NCI-H2107 treated with DMSO at 0.1 percent for 48 hours (cell line): ENCODE measurements around the gene FBXW11.

Source experiments
- DNase-seq: peaks from one replicate; lab custom pipeline; 2025; ENCODE audit not compliant: unreplicated experiment; lab: John Stamatoyannopoulos, UW

Gene FBXW11

DNA sequence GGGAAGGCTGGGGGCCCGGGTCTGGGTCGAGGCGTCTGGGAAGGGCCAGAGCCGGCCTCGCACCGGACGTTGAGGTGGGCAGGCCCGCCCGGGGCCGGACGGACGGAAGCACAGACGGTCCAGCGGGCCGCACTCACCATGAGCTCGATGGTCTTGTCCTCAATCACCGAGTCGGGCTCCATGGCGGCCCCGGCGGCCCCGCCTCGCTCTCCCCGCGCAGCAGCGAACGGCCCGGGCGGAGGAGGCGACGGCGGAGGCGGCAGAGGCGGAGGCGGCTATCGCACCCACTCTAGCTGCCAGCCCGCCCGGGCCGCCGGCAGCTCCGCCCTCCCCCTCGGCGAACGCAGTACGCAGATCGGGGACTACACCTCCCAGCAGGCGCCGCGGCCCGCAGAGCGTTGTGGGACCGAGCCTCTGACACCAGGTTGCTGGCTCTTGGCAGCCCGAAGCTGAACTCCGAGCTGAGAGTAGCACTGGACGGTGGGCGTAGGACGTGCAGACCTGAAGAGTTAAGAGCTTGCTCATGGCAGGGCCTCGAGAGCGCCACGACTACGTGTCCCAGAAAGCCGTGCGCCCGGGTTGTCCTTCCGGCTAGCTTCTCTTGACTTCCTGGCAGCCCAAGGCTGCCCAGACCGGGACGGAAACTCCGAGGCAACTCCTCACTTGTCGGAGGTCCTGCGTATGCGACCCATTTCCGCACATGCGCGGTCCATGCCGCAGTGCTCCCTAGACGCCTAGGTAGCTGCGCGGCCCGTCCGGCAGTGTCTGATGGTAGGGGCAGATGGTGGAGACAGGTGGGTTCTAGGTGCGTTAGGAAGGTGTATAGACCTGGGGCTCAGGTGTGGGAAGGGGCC, at the start of gene FBXW11:
FBXW11 (minus strand) TSS at position 318 of the 854 bp plus-strand sequence; CDS start at position 182, 136 bp downstream.
- DNase-seq = peak; percentile 61

DNA sequence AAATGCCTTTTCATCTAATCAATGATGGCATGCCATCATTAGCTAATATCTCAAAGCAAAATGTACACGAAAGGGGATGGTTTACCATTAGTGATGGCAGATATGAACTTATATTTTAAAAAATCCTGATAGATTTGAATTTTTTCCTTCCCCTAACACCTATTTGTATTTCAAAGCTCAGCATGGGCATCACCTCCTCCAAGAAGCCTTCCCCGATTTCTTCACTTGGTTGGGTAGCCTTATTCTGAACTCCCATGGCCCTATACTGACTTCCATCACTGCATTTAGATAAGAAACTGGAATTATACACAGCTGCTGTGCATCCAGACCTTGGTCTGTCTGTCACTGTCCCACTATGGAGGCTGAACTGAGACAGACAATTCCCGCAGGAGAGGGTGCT, 49.6 kb upstream of the FBXW11 start:
- DNase-seq = no peak

DNA sequence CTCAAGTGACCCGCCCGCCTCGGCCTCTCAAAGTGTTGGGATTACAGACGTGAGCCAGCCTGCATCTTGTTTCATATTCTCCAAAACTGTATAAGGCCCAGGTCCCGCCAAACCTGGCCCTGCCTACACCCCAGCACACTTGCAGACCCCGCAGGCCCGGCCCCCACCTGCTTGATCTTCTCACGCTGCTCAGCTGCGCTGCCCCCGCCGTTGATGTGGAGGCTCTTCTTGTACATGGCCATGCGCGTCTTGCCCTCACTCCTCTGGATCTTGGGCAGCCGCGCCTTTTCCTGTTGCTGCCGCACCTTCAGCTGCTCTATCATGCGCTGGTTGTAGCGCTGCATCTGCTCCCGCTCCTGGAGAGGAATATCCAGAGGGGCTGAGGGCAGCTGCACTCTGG, 49.0 kb upstream of the FBXW11 start:
- no peak for DNase-seq

DNA sequence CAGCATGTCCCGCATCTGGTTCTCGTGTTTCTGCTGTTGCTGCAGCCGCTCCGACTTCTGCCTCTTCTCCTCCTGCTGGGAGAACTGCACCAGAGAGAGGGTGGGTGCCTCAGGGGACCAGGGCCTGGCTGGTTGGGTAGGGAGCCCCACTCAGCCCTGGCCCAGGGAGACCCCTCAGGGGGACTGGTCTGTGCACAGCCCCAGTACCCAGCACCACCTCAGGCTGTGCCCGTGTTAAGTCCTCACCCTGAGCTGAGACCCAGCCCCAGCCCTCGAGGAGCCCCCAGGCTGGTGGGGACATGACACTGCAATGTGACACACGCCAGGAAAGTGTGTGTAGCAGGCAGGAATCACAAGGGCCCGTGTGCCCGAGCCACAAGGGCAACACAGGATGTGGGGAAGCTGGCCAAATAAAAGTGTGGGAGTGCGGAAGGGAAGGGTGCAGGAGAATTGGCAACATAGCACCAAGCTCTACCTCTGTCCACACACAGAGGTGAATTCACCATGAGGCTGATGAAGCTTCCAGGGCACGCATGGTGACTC, 48.2 kb upstream of the FBXW11 start:
- no peak for DNase-seq

DNA sequence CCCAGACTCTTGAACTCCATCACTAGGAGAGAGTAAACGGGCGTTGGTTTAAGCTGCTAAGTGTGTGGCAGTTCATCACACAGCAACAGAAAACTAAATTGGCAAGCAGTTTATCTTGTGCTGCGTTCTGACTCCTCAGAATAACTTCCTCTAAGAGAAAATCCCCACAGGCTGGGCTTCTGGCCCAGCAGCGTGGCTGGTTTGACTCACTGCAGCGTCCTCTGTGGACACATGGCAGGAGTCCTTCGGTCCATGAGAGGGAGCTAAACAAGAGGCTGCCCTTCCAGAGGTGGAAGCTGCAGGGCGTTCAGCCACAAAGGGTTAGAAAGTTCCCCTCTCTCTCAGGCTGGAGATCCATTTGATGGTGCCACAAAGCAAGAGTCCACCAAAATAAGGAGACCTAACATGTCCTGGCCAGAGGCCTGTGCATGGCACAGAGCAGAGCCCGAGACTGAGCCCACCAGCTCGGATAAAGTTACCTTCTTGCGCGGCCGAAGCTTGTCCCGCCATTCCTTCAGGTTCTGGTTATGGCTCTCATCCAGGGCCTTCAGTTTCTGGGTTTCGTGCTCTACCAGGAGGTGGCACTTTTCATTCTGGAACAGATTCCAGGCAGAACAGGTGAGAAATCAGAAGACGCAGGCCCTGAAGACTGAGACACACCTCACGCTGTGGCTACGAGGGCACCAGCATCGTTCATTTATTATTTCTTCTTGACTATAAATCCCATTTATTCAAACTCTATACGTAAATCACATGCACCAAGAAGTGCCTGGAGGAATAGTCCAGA, 46.2 kb upstream of the FBXW11 start:
- DNase-seq = no peak

DNA sequence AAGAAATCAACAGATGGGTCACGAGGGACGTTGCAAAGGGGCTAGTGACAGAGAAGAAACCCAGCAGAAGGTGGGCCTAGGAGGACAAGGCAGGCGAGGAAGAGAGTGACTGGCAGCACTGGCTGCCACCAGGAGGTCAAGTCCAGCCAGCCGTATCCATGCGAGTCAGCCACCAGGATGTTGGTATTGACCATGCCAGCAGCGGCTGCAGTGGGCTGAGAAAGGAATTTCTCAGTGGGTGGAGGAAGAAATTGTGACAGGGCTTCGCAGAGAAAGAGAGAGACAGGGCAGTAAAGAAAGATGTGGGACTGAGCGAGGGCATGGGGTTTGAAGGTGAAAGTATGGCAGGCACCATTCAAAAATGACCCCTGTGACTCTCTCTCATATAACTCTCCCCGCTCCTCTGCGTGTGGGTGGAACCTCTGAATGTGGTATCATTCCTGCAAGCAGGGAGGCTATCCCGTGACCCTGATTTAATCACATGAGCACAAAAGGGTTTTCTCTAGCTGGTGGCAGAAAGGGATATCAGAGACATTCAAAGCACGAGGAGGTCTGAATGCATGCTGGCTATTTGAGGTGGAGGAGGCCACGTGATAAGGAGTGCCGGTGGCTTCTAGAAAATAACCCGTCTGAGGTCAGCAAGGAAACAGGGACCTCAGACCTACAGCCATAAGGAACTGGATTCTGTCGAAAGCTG, 45.4 kb upstream of the FBXW11 start:
- DNase-seq = no peak

DNA sequence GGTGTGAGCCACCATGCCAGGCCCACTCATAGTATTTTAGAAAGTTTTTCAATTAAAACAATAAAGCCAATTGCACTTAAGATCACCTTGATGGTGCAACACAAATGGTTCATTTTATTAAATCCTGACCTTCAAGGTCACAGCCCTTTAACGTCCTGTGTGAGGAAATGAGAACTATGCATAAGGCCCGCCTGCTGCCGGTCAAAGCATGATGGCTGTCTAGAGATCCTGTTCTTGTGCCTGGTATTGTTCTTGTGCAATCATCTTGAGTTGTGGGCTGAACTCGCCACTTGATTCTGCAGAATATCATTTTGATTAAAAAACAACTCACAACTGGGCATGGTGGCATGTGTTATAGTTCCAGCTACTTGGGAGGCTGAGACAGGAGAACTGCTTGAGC, 43.6 kb upstream of the FBXW11 start:
- DNase-seq = no peak

DNA sequence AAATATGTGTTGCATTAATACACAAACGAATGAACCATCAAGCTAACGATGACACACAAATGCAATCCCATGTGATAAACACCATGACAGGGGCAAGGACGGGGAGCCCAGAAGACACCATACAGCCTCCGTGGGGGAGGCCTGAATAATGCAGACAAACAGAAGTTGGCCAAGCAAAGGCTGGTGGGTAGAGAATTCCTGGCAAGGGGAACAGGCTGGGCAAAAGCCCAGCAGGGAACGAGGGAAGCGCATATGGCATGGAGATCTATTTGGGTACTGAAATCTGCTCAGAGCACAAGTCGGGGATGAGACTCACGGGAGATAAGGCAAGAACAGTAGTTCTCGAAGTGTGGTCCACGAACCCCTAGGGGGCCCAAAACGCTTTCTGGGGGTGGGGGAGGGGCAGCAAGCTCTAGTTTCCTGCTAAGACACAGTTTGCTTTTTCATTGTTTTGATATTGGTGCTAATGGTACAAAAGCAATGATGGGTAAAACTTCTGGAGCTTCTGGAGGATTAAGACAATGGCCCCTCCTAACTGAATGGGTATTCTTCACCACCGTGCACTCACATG, 42.9 kb upstream of the FBXW11 start:
- DNase-seq = no peak

DNA sequence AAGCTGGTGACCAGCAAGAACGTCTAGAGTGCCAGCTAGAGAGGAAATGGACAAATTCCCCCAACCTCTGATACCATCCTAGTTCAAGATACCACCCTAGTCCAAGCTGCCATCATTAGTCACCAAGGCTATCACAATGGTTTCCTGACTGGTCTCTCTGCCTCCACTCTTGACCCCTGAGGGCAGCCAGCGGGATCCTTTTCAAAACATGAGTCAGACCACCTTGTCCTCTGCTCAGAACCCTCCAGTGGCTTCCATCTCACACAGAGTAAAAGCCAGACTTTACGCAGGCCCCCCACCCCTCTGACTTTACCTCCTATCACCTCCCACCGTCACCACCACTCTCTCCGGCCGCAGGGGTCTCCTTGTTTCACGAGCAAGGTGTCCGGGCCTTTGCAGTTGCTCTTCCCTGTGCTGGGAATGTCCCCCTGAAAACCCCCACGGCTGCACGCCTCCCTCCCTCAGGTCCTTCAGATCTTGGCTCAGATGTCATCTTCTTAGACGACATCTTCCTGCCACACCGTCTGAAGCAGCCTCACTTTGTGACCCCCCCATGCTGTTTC, 42.2 kb upstream of the FBXW11 start:
- DNase-seq = no peak

DNA sequence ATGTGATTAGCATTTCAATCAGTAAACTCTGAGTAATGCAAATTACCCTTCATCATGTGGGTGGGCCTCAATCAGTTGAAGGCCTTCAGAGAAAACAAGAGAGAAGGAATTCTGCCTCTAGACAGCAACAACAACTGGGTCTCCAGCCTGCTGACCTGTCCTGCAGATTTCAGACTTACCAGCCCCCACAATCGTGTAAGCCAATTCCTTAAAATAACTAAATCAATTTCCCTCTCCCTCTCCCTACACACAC, 41.7 kb upstream of the FBXW11 start:
- no peak for DNase-seq

DNA sequence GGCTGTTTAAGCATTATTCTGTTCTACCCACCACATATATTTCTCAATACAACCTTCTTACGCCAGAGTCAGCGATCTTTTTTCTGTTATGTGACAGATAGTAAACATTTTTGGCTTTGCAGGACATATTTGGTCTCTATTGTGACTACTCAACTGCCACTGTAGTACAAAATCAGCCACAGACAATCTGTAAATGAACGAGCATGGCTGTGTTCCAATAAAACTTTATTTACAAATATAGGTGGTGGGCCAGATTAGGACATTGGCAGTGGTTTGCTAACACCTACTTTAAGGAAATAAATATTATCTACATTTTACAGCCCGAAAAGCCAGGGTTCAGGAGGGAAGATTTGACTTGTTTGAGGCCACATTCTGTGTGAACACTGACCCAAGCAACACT, 40.2 kb upstream of the FBXW11 start:
- no peak for DNase-seq

DNA sequence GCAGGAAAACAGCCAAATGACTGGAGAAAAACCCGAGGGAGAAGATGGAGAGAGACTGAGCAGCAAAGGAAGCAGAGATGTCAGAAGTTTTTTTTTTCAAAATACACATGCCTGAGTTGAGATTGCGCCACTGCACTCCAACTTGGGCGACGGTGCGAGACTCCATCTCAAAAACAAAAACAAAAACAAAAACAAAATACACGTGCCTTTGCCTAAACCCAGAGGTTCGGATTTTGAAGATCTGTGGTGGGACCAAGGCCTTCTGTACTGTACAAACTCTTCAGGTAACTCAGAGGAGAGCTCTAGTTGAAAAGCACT, 38.8 kb upstream of the FBXW11 start:
- DNase-seq = no peak

DNA sequence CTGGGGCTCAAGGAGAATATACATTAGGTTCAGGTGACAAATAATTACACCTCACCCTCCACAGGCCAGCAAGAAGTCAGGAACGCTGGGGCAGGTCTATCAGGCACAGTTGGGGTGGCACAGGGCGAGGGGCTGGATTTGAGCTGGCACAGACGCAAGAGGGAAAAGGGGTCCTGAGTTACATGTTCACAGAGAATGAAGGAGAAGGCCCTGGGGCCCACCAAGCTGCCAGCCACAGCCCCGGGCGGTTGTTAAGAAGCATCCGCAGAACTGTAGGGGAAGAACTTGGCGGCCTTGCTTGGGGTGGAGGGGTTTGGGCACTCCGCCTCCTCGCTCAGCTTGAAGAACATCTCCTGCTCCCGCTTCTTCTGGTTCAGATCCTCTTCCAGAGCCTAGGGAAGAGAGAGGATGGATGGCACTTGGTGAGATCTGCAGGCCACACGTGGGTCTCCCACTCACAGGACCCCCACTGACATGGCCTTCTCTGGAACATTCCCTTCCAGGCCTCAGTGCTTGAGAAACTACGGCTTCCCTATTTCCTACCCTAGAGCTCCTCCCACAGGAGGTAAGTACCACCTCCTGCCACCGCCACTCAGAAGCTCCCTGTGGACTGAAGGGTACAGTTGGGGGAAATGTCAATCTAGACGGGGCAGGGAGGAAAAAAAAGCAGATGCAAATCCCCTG, 38.3 kb upstream of the FBXW11 start:
- DNase-seq = no peak

DNA sequence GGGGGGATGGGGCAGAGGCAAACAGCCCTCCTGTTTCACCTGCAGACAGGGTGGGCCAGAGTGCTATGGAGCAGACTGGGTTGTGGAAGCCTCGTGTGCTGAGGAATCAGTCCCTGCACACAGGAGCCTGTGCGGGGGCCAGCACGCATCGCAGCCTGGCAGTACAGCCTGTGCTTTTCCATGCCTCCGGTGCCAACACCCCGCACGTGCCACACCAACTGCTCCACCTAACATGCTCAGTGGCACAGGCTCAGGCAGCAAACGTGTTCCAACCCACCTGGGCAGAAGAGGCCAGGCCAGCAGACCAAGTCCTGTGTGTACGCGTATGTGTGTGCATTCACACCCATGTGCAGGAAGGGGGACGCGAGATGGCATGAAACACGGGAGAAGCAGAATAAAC, 37.4 kb upstream of the FBXW11 start:
- DNase-seq = no peak

DNA sequence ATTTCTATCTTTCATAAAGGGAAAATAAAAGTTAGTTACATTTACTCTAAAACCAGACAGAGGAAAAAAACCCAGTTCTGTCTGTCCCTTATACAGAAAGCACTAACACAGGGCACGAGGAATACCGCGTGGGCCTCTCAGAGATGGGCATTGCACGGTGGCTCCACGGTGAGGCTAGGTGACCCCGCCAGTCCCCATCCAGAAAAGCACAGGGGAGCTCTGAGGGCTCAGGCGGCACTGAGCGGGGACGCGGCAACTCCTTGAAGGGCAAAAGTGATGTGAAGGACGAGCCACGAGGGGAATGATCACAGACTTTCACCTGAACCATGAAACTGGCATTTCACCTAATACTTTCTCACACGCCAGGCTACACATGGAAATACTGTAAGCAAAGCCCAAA, 35.7 kb upstream of the FBXW11 start:
- no peak for DNase-seq

DNA sequence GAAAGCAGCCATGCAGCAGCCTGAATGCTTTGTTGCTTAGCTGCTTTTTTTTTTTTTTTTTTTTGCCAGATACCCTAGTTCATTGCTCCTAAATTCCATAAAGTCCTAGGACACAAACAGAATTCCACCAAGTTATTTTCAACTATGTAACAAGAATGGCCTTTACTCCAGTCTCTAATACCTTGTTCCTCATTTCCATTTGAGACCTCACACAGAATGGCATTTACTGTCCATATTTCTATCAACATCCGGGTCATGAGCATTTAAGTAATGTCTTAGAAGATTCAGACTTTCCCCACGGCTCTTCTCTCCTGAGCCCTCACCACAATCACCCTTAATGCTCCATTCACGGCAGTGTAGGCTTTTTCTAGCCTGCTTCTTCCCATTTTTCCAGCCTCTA, 31.7 kb upstream of the FBXW11 start:
- no peak for DNase-seq

DNA sequence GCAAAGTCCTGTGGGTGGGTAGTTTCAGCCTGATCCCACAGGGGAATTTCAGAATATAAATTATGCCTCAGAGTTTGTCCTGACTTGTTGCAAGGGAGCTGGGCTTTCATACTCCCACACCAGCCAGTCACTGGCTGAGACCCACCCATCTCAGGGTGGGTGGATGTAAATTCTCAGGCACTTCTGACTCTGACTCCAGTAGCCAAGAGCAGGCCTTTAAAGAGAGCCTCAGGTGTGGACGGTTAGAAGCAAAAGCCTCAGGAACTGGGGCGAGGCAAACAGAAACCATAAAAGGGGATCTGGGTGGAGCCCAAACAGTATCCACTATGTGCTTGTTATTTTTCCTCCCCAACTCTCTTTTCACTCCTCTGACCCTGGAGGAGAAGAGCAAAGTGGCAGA, 28.6 kb upstream of the FBXW11 start:
- no peak for DNase-seq

DNA sequence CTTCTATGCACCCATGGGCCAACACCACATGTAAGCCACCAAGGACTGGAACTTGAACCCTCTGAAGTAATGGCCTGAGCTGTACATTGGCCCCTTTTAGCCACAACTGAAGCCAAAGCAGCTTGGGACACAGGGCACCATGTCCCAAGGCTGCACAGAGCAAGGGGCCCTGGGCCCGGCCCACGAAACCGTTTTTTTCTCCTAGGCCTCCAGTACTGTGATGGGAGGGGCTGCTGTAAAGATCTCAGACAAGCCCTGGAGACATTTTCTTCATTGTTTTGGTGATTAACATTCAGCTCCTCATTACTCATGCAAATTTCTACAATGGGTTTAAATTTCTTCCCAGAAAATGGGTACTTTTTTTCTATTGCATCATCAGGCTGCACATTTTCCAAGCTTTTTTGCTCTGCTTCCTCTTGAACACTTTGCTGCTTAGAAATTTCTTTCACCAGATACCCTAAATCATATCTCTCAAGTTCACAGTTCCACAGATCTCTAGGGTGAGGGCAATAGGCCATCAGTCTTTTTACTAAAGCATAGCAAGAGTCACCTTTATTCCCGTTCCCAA, 25.5 kb upstream of the FBXW11 start:
- no peak for DNase-seq

DNA sequence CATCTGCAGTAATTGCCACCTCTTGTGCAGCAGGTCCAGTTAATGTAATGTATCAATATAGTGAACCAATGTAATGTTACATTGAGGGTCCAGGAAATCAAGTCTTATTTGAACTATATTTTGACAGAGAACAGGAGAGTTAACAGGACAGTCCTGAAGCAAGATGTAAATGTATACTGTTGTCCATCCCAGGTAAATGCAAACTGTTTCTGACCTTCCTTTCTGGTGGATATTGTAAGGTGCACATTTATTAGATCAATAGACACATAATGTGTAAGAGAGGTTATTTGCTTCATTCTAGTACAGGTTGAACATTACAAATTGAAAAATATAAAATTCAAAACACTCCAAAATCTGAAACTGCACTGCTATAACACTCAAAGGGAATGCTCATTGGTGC, 23.4 kb upstream of the FBXW11 start:
- DNase-seq = no peak

DNA sequence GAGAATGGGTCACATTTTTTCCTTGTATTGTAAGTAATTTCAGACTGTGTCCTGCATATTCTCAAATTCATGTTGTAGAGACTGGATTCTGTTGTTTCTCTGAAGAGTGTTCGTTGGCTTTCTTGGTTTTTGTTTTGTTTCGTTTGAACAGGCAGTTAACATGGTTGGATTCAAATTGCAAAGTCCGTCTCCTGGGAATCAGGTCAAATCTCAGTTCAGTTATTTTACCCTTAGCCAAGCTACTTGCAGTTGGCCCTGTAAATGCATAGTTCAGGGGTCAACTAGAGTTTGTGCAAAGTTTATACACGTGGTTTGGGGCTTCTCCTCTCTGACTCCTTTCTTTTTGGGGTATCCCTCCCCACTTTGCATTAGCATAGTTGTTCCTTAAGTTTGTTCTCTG, 21.7 kb upstream of the FBXW11 start:
- DNase-seq = no peak
